ENCODE data around the gene PRKACA. TPM values are rescaled to one million over a fixed set of nuclear protein-coding genes. Genes with fewer than 3 reads are reported as not detected.

The PRKACA gene
- total RNA-seq, 1 experiment from 2014 or later: 56.7 TPM

DNA sequence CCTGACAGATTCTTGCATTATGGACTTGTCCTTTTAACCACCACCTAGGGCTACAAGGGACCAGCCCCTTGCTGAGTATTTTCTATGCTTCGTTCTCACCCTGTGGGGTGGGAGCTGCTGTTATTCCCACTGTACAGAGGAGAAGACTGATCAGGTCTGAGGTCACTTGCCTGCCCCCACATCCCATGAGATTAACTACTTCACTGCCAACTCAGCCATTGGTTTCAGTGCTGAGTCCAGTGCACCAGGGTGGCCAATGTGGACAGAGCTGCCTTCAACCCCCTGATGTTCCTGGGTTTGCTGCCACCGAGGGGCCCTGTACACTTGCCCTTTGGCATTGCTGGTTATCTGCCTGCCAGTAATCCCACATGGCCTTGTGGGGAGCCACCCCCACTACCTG is 6.9 kb downstream of the PRKACA start:
- Histone ChIP-seq H3K4me1 (ENCODE audit: insufficient read depth, low read length, poor library complexity, severe bottlenecking) (peaks cover 13% of the 10 kb centered on the region), H3K36me3 (ENCODE audit: insufficient read depth, low read length, poor library complexity, severe bottlenecking) (no peaks in the 10 kb centered on the region), H3K9me3 (ENCODE audit: low read depth, low read length, poor library complexity, severe bottlenecking) (no peaks in the 10 kb centered on the region), H3K27me3 (replicated peaks; ENCODE audit: insufficient read depth, low read depth, low read length, poor library complexity) (no peaks in the 10 kb centered on the region), H3K27ac (ENCODE audit: low read depth, low read length, poor library complexity, severe bottlenecking) (no peak overlapping the region), H3K4me3 (ENCODE audit: low read depth, low read length, poor library complexity, severe bottlenecking) (no peak overlapping the region)
- intact Hi-C loops (cut with micrococcal nuclease; ENCODE audit: unreplicated experiment): no loop called here
- no TSS peak for BruUV-seq (replicated peaks)
- no peak for DNase-seq (ENCODE audit: low spot score)
- ChIA-PET CTCF (no interaction called here), POLR2A (ENCODE audit: low non-redundant PET) (no interaction called here)
- TF ChIP-seq, protein P1, sequence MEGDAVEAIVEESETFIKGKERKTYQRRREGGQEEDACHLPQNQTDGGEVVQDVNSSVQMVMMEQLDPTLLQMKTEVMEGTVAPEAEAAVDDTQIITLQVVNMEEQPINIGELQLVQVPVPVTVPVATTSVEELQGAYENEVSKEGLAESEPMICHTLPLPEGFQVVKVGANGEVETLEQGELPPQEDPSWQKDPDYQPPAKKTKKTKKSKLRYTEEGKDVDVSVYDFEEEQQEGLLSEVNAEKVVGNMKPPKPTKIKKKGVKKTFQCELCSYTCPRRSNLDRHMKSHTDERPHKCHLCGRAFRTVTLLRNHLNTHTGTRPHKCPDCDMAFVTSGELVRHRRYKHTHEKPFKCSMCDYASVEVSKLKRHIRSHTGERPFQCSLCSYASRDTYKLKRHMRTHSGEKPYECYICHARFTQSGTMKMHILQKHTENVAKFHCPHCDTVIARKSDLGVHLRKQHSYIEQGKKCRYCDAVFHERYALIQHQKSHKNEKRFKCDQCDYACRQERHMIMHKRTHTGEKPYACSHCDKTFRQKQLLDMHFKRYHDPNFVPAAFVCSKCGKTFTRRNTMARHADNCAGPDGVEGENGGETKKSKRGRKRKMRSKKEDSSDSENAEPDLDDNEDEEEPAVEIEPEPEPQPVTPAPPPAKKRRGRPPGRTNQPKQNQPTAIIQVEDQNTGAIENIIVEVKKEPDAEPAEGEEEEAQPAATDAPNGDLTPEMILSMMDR (conservative IDR thresholded peaks at IDR 0.05; ENCODE audit: low read depth, low read length): no peak
- TF ChIP-seq EZH2 (IDR thresholded peaks at IDR 0.05; ENCODE audit: borderline replicate concordance, low read depth, low read length, poor library complexity, severe bottlenecking): no peak

DNA sequence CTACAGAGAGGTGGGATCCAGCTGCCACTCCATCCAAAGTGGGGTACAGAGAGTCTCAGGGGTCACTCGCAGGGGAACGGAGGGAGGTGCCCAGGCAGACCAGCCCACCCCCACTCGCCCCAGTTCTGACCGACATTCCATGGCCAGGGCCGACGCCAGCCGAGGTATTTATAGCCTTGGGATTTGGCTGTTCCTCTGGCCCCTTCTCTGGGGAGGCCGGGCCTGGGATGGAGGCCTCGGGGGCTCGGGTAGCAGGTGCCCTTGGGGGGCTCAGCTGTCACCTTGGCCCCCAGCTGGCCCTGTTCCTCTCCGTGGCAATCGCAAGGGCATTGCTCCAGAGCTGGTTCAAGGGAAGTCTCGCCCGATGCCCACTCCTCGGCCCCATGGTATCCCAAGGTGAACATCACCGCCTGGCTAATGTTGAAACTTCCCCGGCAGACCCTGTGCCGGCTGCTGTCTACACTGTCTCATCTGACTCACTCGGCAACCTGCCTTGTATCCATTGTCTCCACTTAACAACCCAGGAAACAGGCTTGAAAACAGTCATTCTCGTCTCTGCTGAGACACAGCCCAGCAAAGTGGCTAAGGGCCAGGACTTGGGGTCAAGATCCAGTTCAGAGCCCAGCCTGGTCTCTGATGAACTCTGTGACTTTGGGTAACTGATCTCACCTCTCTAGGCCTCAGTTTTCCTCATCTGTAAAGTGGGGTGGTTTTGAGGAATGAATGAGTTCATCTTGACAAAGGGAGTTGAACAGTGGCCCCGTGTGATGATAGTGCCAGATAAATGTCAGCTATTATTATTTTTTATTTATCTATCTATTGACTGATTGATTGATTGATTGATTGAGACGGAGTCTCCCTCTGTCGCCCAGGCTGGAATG is 9.7 kb downstream of the PRKACA start:
- CTCF ChIA-PET: no interaction called here
- H3K27me3 ChIP-seq (replicated peaks; ENCODE audit: insufficient read depth, low read depth, low read length, poor library complexity): no peaks in the 10 kb centered on the region
- no peak overlapping the region for H3K4me3 ChIP-seq (ENCODE audit: low read depth, low read length, poor library complexity, severe bottlenecking)
- no TSS peak for BruUV-seq (replicated peaks)
- no peak overlapping the region for H3K27ac ChIP-seq (ENCODE audit: low read depth, low read length, poor library complexity, severe bottlenecking)
- no peak for DNase-seq (ENCODE audit: low spot score)
- TF ChIP-seq EZH2 (IDR thresholded peaks at IDR 0.05; ENCODE audit: borderline replicate concordance, low read depth, low read length, poor library complexity, severe bottlenecking): no peak
- no peaks in the 10 kb centered on the region for H3K36me3 ChIP-seq (ENCODE audit: insufficient read depth, low read length, poor library complexity, severe bottlenecking)
- H3K9me3 ChIP-seq (ENCODE audit: low read depth, low read length, poor library complexity, severe bottlenecking): no peaks in the 10 kb centered on the region
- intact Hi-C loops (cut with micrococcal nuclease; ENCODE audit: unreplicated experiment): no loop called here
- H3K4me1 ChIP-seq (ENCODE audit: insufficient read depth, low read length, poor library complexity, severe bottlenecking): peaks cover 6% of the 10 kb centered on the region
- POLR2A ChIA-PET (ENCODE audit: low non-redundant PET): no interaction called here

DNA sequence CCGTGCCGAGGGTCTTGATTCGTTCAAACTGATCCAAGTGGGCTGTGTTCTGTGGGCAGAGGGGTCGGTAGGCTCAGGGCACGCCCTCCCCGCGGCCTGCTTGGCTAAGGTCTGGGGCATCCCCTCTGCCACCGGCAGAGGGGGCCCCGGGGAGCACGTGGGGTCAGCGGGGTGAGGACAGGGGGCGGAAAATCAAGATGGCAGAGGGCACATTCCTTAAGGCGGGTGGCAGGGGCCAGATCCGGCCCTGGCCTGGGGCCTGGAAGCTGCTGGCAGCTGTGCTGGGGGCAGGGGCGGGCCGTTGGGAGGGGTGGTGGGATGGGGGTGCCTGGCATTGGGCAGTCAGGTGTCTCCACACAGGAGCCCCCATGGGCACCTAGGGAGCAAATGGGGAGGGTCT is 10.7 kb downstream of the PRKACA start:
- no peaks in the 10 kb centered on the region for H3K36me3 ChIP-seq (ENCODE audit: insufficient read depth, low read length, poor library complexity, severe bottlenecking)
- H3K9me3 ChIP-seq (ENCODE audit: low read depth, low read length, poor library complexity, severe bottlenecking): no peaks in the 10 kb centered on the region
- ChIA-PET POLR2A (ENCODE audit: low non-redundant PET) (no interaction called here), CTCF (no interaction called here)
- no peak for DNase-seq (ENCODE audit: low spot score)
- H3K27me3 ChIP-seq (replicated peaks; ENCODE audit: insufficient read depth, low read depth, low read length, poor library complexity): no peaks in the 10 kb centered on the region
- TF ChIP-seq EZH2 (IDR thresholded peaks at IDR 0.05; ENCODE audit: borderline replicate concordance, low read depth, low read length, poor library complexity, severe bottlenecking): no peak
- TF ChIP-seq, protein P1 (conservative IDR thresholded peaks at IDR 0.05; ENCODE audit: low read depth, low read length): no peak
- H3K27ac ChIP-seq (ENCODE audit: low read depth, low read length, poor library complexity, severe bottlenecking): no peak overlapping the region
- no peak overlapping the region for H3K4me3 ChIP-seq (ENCODE audit: low read depth, low read length, poor library complexity, severe bottlenecking)
- intact Hi-C loops (cut with micrococcal nuclease; ENCODE audit: unreplicated experiment): no loop called here
- H3K4me1 ChIP-seq (ENCODE audit: insufficient read depth, low read length, poor library complexity, severe bottlenecking): no peaks in the 10 kb centered on the region
- BruUV-seq (replicated peaks): no TSS peak

DNA sequence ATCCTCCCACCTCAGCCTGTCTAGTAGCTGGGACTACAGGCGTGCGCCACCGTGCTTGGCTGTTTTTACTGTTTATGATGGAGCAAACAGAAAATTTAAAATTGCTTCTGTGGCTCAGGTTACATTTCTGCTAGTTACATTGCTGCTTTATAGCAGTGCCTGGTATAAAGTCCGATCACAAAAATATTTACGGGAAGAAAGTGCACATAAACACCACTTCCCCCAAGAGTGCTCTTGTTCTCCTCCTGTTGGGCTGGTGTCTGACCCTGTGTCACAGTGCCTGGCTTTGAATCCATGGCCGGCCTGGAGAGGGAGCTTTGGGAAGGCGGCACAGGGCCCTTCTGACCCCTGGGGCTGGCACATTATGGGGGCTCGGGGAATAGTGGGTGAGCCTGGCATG is 11.9 kb downstream of the PRKACA start:
- POLR2A ChIA-PET (ENCODE audit: low non-redundant PET): no interaction called here
- H3K27me3 ChIP-seq (replicated peaks; ENCODE audit: insufficient read depth, low read depth, low read length, poor library complexity): no peaks in the 10 kb centered on the region
- TF ChIP-seq EZH2 (IDR thresholded peaks at IDR 0.05; ENCODE audit: borderline replicate concordance, low read depth, low read length, poor library complexity, severe bottlenecking): no peak
- TF ChIP-seq, protein P1 (conservative IDR thresholded peaks at IDR 0.05; ENCODE audit: low read depth, low read length): no peak
- no TSS peak for BruUV-seq (replicated peaks)
- H3K36me3 ChIP-seq (ENCODE audit: insufficient read depth, low read length, poor library complexity, severe bottlenecking): peaks cover 1% of the 10 kb centered on the region
- no peaks in the 10 kb centered on the region for H3K9me3 ChIP-seq (ENCODE audit: low read depth, low read length, poor library complexity, severe bottlenecking)
- no peak overlapping the region for H3K27ac ChIP-seq (ENCODE audit: low read depth, low read length, poor library complexity, severe bottlenecking)
- intact Hi-C loops (cut with micrococcal nuclease; ENCODE audit: unreplicated experiment): no loop called here
- DNase-seq (ENCODE audit: low spot score): no peak
- CTCF ChIA-PET: no interaction called here
- H3K4me3 ChIP-seq (ENCODE audit: low read depth, low read length, poor library complexity, severe bottlenecking): no peak overlapping the region
- no peaks in the 10 kb centered on the region for H3K4me1 ChIP-seq (ENCODE audit: insufficient read depth, low read length, poor library complexity, severe bottlenecking)

All from A673 (cell line).